Keratinocyte (primary cell): ENCODE measurements around the gene SLIT3. TPM values are rescaled to one million over a fixed set of nuclear protein-coding genes. Genes with fewer than 3 reads are reported as not detected.

Experiments used
- DNase-seq: peaks from one replicate; pipeline ENCODE4 v3.0.0-alpha.2; 2011; ENCODE audit warnings: low read depth, missing footprints, low spot score
- FAIRE-seq: peaks from 2 replicates; lab custom pipeline; 2011; peaks lifted over from hg19 to GRCh38; lab: Jason Lieb, UNC
- H2AFZ ChIP-seq: 2 replicates; pipeline ENCODE4 v1.6.0; 2012; ENCODE audit warnings: low read length, control low read depth, inconsistent platforms; ENCODE audit not compliant: control insufficient read depth
- H3K27ac ChIP-seq: 2 replicates; pipeline ENCODE4 v1.5.1; 2011; ENCODE audit warnings: low read length; ENCODE audit not compliant: control insufficient read depth, insufficient read depth
- H3K27me3 ChIP-seq: 3 replicates; pipeline ENCODE4 v1.6.0; 2011; ENCODE audit warnings: low read length; ENCODE audit not compliant: control insufficient read depth, insufficient read depth; ENCODE audit errors: extremely low read depth
- H3K36me3 ChIP-seq, 2 experiments: 2 replicates in 1 of 2; 3 replicates in 1 of 2; pipeline ENCODE4 v1.5.1; 2011; ENCODE audit warnings: low read length in 2 of 2, mild to moderate bottlenecking in 1 of 2; ENCODE audit not compliant: control insufficient read depth in 2 of 2, insufficient read depth in 2 of 2; ENCODE audit errors: extremely low read depth in 1 of 2
- H3K4me1 ChIP-seq: 3 replicates; pipeline ENCODE4 v1.5.1; 2011; ENCODE audit warnings: low read length; ENCODE audit not compliant: control insufficient read depth, insufficient read depth; ENCODE audit errors: extremely low read depth
- H3K4me2 ChIP-seq: 3 replicates; pipeline ENCODE4 v1.6.0; 2011; ENCODE audit warnings: low read depth, low read length; ENCODE audit not compliant: control insufficient read depth, insufficient read depth; ENCODE audit errors: extremely low read depth
- H3K4me3 ChIP-seq, 3 experiments: fragments of 200-600 bp in 1 of 3; sonication (generic) in 1 of 3; 2 replicates in 2 of 3; 3 replicates in 1 of 3; pipeline ENCODE4 v1.5.1; 2011 to 2016; ENCODE audit warnings: low read length in 3 of 3, mild to moderate bottlenecking in 3 of 3, control low read depth in 2 of 3, inconsistent platforms in 1 of 3, low read depth in 1 of 3, mixed read lengths in 1 of 3, mixed run types in 1 of 3, moderate library complexity in 1 of 3; ENCODE audit not compliant: control insufficient read depth in 2 of 3, insufficient read depth in 2 of 3; ENCODE audit errors: extremely low read depth in 1 of 3
- H3K79me2 ChIP-seq: 2 replicates; pipeline ENCODE4 v1.6.0; 2012; ENCODE audit warnings: low read length; ENCODE audit not compliant: control insufficient read depth, insufficient read depth
- H3K9ac ChIP-seq: 3 replicates; pipeline ENCODE4 v1.6.0; 2011; ENCODE audit warnings: low read length; ENCODE audit not compliant: control insufficient read depth, insufficient read depth; ENCODE audit errors: extremely low read depth
- H3K9me1 ChIP-seq: 3 replicates; pipeline ENCODE4 v1.6.0; 2011; ENCODE audit warnings: low read length; ENCODE audit not compliant: control insufficient read depth, insufficient read depth; ENCODE audit errors: extremely low read depth
- H3K9me3 ChIP-seq: 2 replicates; pipeline ENCODE4 v1.5.1; 2012; ENCODE audit warnings: low read depth, low read length; ENCODE audit not compliant: control insufficient read depth
- H4K20me1 ChIP-seq: 3 replicates; pipeline ENCODE4 v1.6.0; 2011; ENCODE audit warnings: low read length; ENCODE audit not compliant: control insufficient read depth, insufficient read depth; ENCODE audit errors: extremely low read depth
- EZH2 ChIP-seq: IDR thresholded peaks from one replicate; pipeline ENCODE4 v1.6.1; 2012; ENCODE audit warnings: inconsistent platforms, mild to moderate bottlenecking, low read length, moderate library complexity
- dilution Hi-C: fragments of 300-500 bp; cut with MboI; formaldehyde crosslinking; loops from one replicate; pipeline ENCODE4 v1.7.0; 2020; ENCODE audit warnings: low sequenced_read_pairs; ENCODE audit not compliant: extremely low pct_ligation_motif_present
- polyA plus RNA-seq, 5 experiments: library from polyadenylated mRNA; depleted of rRNA in 3 of 5; stranded (reverse) in 3 of 5; stranded (forward) in 1 of 5; unstranded in 1 of 5; fragments of >200 nt; gene quantifications; 1 replicate in 1 of 5; 2 replicates in 3 of 5; 3 replicates in 1 of 5; pipeline versions ENCODE4 v1.2.1 to v1.2.3, GENCODE V29; 2011 to 2012; ENCODE audit warnings: missing spikeins in 2 of 5, low read depth in 1 of 5, low replicate concordance in 1 of 5
- TF ChIP-seq, protein P1 (sequence below), 3 experiments: IDR thresholded peaks in 1 of 3; conservative IDR thresholded peaks in 1 of 3; optimal IDR thresholded peaks in 1 of 3; 2 replicates in 2 of 3; 3 replicates in 1 of 3; pipeline versions ENCODE3 to v1.5.1; 2011; ENCODE audit warnings: low read length in 3 of 3, mild to moderate bottlenecking in 3 of 3, moderate library complexity in 2 of 3, control low read depth in 1 of 3, inconsistent platforms in 1 of 3; ENCODE audit not compliant: insufficient read depth in 2 of 3; ENCODE audit errors: extremely low read depth in 1 of 3

The SLIT3 gene
- polyA plus RNA-seq, 1 donor (not counting 4 experiments of a cell fraction or from before 2014, with no cell fraction given): 2.4 TPM

DNA sequence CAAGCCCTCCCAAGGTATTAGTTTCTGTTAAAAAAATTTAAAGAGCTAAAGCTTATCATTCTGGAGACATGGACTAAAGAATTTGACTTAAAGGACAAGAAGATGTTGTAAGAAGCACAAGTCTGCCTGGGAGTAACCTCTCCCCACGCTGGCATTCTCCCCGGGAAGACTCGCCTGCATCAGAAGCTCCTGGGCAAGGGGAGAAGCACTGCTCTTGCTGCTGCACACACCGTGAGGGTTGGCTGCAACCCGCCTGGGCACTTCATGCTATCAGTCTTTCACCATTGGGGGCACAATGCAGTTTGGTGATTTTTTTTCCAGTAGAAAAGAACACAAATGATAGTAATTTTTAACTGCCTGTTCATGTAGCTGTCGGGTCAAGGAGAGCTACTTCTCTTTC lies 529.3 kb downstream of the SLIT3 start:
- TF ChIP-seq, protein P1, sequence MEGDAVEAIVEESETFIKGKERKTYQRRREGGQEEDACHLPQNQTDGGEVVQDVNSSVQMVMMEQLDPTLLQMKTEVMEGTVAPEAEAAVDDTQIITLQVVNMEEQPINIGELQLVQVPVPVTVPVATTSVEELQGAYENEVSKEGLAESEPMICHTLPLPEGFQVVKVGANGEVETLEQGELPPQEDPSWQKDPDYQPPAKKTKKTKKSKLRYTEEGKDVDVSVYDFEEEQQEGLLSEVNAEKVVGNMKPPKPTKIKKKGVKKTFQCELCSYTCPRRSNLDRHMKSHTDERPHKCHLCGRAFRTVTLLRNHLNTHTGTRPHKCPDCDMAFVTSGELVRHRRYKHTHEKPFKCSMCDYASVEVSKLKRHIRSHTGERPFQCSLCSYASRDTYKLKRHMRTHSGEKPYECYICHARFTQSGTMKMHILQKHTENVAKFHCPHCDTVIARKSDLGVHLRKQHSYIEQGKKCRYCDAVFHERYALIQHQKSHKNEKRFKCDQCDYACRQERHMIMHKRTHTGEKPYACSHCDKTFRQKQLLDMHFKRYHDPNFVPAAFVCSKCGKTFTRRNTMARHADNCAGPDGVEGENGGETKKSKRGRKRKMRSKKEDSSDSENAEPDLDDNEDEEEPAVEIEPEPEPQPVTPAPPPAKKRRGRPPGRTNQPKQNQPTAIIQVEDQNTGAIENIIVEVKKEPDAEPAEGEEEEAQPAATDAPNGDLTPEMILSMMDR (optimal IDR thresholded peaks at IDR 0.05 in 1 of 3, IDR thresholded peaks at IDR 0.05 in 1 of 3, conservative IDR thresholded peaks at IDR 0.05 in 1 of 3; ENCODE audit: extremely low read depth in 1 of 3, insufficient read depth in 2 of 3, low read length in 3 of 3): no peak
- TF ChIP-seq EZH2: no peak
- H3K27ac ChIP-seq: no peak overlapping the region
- H4K20me1 ChIP-seq: no peaks in the 10 kb centered on the region
- DNase-seq: no peak
- no peaks in the 10 kb centered on the region for H3K4me1 ChIP-seq
- no peaks in the 10 kb centered on the region for H3K79me2 ChIP-seq
- no peak overlapping the region for H3K9ac ChIP-seq
- H3K36me3 ChIP-seq: no peaks in the 10 kb centered on the region
- H3K27me3 ChIP-seq: no peaks in the 10 kb centered on the region
- H3K9me3 ChIP-seq: no peaks in the 10 kb centered on the region
- H3K4me2 ChIP-seq: no peak overlapping the region
- dilution Hi-C loops: no loop called here
- H3K4me3 ChIP-seq: no peak overlapping the region
- H2AFZ ChIP-seq: no peak overlapping the region
- H3K9me1 ChIP-seq: no peaks in the 10 kb centered on the region
- no peak for FAIRE-seq

DNA sequence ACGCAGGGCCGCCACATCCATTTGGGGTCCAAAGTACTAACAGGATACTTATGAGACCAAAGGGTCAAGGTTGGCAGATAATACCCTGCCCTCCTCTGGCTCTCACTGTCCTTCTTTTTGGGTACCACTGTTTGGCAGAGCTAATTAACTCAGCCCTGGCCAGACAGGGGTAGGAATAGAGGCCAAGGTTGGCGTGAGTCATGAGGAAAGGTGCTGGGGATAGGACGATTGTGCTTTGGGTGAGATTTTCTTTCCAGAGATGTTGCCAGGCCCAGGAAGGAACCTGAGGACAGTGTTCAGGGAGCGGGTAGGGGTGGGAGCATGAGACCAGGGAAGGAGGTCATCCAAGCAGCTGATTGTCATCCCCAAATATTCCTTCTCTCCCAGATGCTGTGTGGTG lies 529.9 kb downstream of the SLIT3 start:
- Histone ChIP-seq H3K4me2 (no peak overlapping the region), H4K20me1 (no peaks in the 10 kb centered on the region), H3K9ac (no peak overlapping the region), H3K27ac (no peak overlapping the region), H2AFZ (no peak overlapping the region), H3K4me1 (no peaks in the 10 kb centered on the region), H3K79me2 (no peaks in the 10 kb centered on the region), H3K27me3 (no peaks in the 10 kb centered on the region), H3K9me3 (no peaks in the 10 kb centered on the region), H3K4me3 (no peak overlapping the region), H3K36me3 (no peaks in the 10 kb centered on the region), H3K9me1 (no peaks in the 10 kb centered on the region)
- FAIRE-seq (no peak), DNase-seq (no peak)
- no peak for TF ChIP-seq EZH2
- TF ChIP-seq, protein P1 (optimal IDR thresholded peaks at IDR 0.05 in 1 of 3, IDR thresholded peaks at IDR 0.05 in 1 of 3, conservative IDR thresholded peaks at IDR 0.05 in 1 of 3; ENCODE audit: extremely low read depth in 1 of 3, insufficient read depth in 2 of 3, low read length in 3 of 3): no peak
- dilution Hi-C loops: no loop called here
